AG09309 (cell line): ENCODE results near the gene GADD45A.

Source experiments
- DNase-seq: peaks from one replicate; pipeline ENCODE4 v3.0.0-alpha.2; 2010; ENCODE audit warnings: low read depth
- H3K4me3 ChIP-seq: 2 replicates; pipeline ENCODE4 v1.5.1; 2011; ENCODE audit warnings: mild to moderate bottlenecking, low read depth, low read length, moderate library complexity; ENCODE audit not compliant: control insufficient read depth
- TF ChIP-seq, protein P1 (sequence below): IDR thresholded peaks from 2 replicates; pipeline ENCODE4 v1.5.1; 2011; ENCODE audit warnings: mild to moderate bottlenecking, low read depth, low read length, inconsistent platforms; ENCODE audit not compliant: insufficient read depth, control insufficient read depth; ENCODE audit errors: missing control alignments

Gene GADD45A

DNA sequence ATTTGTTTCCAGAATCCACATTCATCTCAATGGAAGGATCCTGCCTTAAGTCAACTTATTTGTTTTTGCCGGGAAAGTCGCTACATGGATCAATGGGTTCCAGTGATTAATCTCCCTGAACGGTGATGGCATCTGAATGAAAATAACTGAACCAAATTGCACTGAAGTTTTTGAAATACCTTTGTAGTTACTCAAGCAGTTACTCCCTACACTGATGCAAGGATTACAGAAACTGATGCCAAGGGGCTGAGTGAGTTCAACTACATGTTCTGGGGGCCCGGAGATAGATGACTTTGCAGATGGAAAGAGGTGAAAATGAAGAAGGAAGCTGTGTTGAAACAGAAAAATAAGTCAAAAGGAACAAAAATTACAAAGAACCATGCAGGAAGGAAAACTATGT is 2.6 kb downstream of the GADD45A start:
- TF ChIP-seq, protein P1, sequence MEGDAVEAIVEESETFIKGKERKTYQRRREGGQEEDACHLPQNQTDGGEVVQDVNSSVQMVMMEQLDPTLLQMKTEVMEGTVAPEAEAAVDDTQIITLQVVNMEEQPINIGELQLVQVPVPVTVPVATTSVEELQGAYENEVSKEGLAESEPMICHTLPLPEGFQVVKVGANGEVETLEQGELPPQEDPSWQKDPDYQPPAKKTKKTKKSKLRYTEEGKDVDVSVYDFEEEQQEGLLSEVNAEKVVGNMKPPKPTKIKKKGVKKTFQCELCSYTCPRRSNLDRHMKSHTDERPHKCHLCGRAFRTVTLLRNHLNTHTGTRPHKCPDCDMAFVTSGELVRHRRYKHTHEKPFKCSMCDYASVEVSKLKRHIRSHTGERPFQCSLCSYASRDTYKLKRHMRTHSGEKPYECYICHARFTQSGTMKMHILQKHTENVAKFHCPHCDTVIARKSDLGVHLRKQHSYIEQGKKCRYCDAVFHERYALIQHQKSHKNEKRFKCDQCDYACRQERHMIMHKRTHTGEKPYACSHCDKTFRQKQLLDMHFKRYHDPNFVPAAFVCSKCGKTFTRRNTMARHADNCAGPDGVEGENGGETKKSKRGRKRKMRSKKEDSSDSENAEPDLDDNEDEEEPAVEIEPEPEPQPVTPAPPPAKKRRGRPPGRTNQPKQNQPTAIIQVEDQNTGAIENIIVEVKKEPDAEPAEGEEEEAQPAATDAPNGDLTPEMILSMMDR = no peak
- no peak for DNase-seq
- H3K4me3 ChIP-seq = peak overlapping the region; percentile 98

DNA sequence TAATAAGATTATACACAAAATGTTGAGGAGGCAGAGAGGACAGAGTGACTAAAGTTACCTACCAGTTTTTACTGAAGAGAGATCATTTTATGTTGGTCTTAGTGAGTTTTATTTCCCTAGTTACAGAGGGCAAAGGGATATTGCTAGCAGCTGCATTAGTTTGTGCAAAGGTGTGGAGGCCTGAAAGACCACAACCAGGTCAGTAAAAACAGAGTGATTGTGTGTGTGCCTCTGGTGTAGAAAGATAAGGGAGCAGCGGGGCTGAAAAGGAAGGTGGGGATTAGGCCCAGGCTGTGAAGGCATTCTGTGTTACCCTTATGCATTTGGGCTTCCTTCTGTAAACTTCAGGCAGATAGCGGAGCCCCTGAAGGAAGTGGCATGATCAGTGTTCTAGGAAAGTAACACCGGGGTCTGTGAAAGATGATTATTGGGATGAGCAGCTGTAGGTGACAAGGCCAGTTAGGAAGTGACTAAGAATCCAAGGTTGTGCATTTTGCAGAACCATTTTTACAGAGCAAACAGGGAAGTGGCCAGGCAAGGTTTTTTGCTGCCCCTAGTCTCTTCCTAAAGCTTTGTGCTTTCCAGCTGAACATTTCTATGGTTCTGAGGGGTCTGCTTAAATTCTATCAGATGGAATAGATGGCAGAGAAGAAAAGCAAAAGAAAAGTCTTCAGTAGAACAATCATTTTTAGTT is 3.7 kb downstream of the GADD45A start:
- no peak for DNase-seq
- H3K4me3 ChIP-seq = no peak overlapping the region
- TF ChIP-seq, protein P1 = no peak

DNA sequence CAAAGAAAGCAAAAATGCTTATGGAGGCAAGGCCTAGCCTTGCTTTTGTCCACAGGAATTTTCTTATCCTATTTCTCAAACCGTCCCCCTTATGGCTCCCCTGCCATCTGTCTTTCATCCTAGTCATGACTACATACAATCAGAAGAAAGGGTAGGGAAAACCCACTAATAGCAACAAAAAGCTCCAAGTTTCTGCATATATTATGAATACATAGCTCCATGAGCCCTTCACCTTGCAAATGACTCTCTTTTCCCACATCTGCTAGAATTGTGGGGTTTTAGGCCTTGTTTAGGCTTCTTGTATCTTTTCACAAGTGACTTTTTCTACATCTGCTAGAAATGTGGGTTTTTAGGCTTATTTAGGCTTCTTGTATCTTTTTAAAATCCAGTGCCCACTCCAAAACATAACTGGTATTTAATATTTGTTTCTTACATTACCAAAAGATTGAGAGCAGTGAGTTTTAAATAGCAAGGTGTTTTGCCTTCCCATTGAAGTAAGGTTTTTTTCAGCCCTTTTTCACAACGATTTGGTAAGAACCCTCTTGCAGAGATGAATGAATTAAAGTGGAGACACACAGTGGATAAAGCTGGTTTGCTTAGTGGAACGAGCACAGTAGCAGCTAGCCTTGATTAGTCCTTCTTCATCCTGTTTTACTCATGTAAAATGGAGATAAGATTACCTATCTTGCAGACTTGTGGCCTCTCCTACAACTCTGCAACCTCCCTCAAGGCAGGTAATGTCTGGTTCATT is 4.4 kb downstream of the GADD45A start:
- TF ChIP-seq, protein P1 = no peak
- H3K4me3 ChIP-seq = no peak overlapping the region
- DNase-seq = no peak

DNA sequence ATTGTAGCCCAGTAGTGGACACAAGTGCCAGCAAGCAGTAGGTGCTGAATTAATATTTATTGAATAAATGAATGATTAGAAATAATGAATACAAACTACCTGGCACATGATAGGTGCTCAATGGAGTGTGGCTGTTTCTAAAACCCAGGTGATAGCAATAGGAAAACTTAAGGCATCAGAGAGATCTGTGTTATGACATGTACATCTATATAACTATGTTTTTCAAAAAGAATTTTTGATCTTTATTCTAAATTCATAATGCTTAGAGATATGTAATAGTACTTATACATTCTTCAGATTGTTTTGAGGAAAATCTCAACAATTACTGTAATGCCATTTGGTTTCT is 5.0 kb downstream of the GADD45A start:
- TF ChIP-seq, protein P1 = no peak
- DNase-seq = no peak
- no peak overlapping the region for H3K4me3 ChIP-seq

DNA sequence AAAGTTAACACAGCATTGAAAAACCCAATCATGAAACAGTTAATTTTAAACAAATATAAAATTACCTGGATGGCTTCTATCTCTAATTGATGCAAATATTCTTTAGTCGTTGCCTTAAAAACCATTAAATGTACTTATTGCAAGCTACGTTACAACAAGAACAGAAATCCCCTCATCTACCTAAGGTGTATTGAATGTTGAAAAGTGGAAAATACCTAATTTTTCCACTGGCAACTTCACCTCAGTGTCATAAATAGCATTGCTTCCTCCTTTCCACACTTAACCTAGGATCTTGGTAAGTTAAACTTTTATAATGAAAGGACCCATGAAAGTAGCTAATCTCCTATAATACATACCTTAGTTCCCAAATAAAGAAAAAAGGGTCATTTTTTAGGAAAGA is 5.4 kb downstream of the GADD45A start:
- H3K4me3 ChIP-seq = no peak overlapping the region
- TF ChIP-seq, protein P1 = no peak
- DNase-seq = no peak

DNA sequence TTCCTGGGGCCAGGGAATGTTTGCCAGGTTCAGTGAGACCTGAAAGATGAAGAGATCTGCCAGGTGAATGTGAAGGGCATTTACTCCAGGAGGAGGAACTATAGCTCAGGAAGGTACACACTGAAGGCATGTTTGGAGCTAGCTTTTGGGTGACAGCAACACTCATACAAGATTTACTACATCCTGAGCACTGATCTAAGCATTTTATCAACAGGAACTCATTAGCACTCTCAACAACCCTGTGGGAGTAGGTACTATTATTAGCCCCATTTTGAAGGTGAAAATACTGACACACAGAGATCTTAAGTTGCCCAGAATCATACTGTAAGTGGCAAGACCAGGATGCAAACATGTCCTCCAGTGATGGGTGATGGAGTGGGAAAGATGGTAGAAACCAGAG is 6.7 kb downstream of the GADD45A start:
- no peak for DNase-seq
- TF ChIP-seq, protein P1 = no peak
- H3K4me3 ChIP-seq = no peak overlapping the region

DNA sequence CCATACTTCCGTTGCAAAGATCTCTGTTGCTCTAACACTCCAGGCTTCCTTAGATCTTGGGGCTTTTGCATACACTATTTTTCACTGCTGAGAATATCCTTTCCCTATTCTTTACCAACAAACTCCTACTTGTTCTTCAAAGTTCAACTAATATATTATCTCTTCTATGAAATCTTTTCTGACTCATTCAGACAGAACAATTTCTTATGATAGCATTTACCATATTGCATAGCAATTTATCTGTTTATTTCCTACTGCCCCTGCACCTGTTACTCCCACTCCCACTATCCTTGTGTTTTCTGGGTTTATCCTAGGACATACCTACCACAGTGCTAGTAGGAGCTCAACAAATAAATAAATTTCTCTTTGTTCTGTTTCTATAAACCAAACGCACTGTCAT is 11.0 kb downstream of the GADD45A start:
- DNase-seq = no peak
- TF ChIP-seq, protein P1 = no peak
- H3K4me3 ChIP-seq = no peak overlapping the region
